ENCODE data around the gene C10orf95. TPM values are rescaled to one million over a fixed set of nuclear protein-coding genes. Genes with fewer than 3 reads are reported as not detected.

Gene C10orf95
- total RNA-seq, 1 donor from 2014 or later = not detected

- no peak for DNase-seq
- Mint-ChIP-seq H3K27ac (ENCODE audit: unreplicated experiment) (no peak overlapping the region), H3K4me1 (ENCODE audit: low read depth, unreplicated experiment) (peaks cover 17% of the 10 kb centered on the region), H3K4me3 (ENCODE audit: unreplicated experiment) (peak overlapping the region; percentile 81), H3K9me3 (ENCODE audit: unreplicated experiment) (peaks cover 9% of the 10 kb centered on the region), H3K36me3 (ENCODE audit: unreplicated experiment) (no peaks in the 10 kb centered on the region), H3K27me3 (ENCODE audit: unreplicated experiment) (peaks cover 13% of the 10 kb centered on the region)
- TF ChIP-seq CTCF (IDR thresholded peaks at IDR 0.05; ENCODE audit: partially characterized antibody, unreplicated experiment) = no peak
Measured at GRCh38 chr10:102421757-102422512, 29.4 kb downstream of the C10orf95 start.

DNA sequence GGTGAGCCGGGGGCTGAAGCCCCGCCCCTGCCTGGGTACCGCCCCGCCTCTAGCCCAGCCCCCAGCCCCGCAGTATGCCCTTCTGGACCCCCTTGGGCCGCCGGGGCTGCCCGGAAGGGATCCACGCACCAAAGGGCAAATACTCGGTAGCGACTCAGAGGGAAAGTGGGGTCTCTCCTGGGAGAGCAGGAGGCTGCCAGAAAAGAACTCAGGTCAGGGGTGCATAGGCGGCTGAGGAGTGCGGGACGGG, 29.9 kb downstream of the C10orf95 start:
- no peak for DNase-seq
- Mint-ChIP-seq H3K27me3 (ENCODE audit: unreplicated experiment) (peaks cover 13% of the 10 kb centered on the region), H3K4me1 (ENCODE audit: low read depth, unreplicated experiment) (peaks cover 17% of the 10 kb centered on the region), H3K4me3 (ENCODE audit: unreplicated experiment) (peak overlapping the region; percentile 81), H3K27ac (ENCODE audit: unreplicated experiment) (no peak overlapping the region), H3K36me3 (ENCODE audit: unreplicated experiment) (no peaks in the 10 kb centered on the region), H3K9me3 (ENCODE audit: unreplicated experiment) (peaks cover 9% of the 10 kb centered on the region)
- TF ChIP-seq CTCF (IDR thresholded peaks at IDR 0.05; ENCODE audit: partially characterized antibody, unreplicated experiment) = no peak

DNA sequence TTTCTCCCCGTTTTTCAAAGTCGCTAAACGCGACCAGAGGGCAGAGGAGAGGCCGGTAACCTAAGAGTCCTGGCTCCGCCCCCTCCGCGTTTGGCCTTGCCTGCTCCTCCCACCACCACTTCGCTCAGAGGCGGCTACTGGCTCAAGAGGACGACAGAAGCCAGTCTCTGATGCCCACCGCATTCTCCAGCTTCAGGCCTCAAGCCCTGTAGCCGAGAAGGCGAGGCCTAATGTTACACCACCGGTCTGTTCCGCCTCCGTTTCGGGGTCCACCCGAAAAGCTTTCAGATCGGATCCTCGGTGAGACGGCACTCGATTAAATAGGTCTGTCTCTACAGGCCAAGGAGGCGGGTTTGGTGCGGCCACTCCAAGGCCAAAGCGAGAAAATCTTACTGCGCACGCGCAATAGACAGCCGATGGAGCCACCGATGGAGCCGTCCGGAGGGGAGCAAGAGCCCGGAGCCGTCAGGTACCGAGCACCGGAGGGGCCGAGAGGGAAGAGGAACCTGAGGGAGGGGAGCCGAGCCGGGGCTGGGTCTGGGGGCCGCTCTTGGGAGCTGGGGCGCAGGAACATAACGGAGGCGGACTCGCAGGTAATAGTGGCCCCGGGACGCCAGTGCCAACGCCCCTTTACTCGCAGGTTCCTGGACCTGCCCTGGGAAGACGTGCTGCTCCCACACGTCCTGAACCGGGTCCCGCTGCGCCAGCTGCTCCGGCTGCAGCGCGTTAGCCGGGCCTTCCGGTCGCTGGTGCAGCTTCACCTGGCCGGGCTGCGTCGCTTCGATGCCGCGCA, 30.4 kb downstream of the C10orf95 start, which contains the start of gene FBXL15:
FBXL15 (plus strand) TSS at position 123 of the 793 bp plus-strand sequence; CDS start at position 417, 294 bp downstream.
- Mint-ChIP-seq H3K4me3 (ENCODE audit: unreplicated experiment) (peak within 1 kb of the TSS; percentile 84), H3K27ac (ENCODE audit: unreplicated experiment) (peak within 1 kb of the TSS; percentile 98), H3K4me1 (ENCODE audit: low read depth, unreplicated experiment) (peaks cover 18% of the 10 kb centered on the region), H3K27me3 (ENCODE audit: unreplicated experiment) (peaks cover 13% of the 10 kb centered on the region), H3K36me3 (ENCODE audit: unreplicated experiment) (no peaks in the 10 kb centered on the region), H3K9me3 (ENCODE audit: unreplicated experiment) (peaks cover 11% of the 10 kb centered on the region)
- DNase-seq = peak; percentile 98
- no peak for TF ChIP-seq CTCF (IDR thresholded peaks at IDR 0.05; ENCODE audit: partially characterized antibody, unreplicated experiment)

DNA sequence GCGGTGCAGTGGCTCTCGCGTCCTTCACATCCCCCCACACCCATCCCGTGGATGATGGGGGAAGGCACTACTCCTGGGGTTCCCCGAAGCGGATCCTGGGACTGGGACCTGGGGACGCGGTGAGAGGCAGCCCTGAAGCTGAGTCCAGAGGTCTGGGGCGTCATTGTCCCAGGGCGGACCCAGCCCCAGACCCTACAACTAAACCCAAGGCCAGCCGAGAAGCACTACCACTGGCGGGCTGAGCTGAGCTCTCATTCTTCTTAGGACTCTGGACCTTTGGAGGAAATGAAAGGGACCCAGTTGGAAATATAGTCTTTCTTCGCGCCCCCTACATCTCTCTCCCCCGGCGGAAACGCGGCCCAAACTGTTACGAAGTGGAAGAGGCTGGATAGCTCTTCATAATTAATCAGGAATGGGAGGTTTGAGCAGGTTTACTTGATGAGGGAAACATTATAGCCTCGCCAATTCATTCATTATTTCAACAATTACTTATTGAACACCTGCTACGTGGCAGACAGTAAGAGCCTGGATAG, 31.1 kb downstream of the C10orf95 start:
- peaks cover 16% of the 10 kb centered on the region for H3K4me1 Mint-ChIP-seq (ENCODE audit: low read depth, unreplicated experiment)
- peak overlapping the region; percentile 84 for H3K4me3 Mint-ChIP-seq (ENCODE audit: unreplicated experiment)
- no peak for DNase-seq
- H3K9me3 Mint-ChIP-seq (ENCODE audit: unreplicated experiment) = peaks cover 12% of the 10 kb centered on the region
- no peaks in the 10 kb centered on the region for H3K36me3 Mint-ChIP-seq (ENCODE audit: unreplicated experiment)
- peaks cover 13% of the 10 kb centered on the region for H3K27me3 Mint-ChIP-seq (ENCODE audit: unreplicated experiment)
- H3K27ac Mint-ChIP-seq (ENCODE audit: unreplicated experiment) = peak overlapping the region; percentile 98
- no peak for TF ChIP-seq CTCF (IDR thresholded peaks at IDR 0.05; ENCODE audit: partially characterized antibody, unreplicated experiment)

Data from glutamatergic neuron (in vitro differentiated cells).